Measurements from ENCODE around the gene PPP4R3B. TPM values are rescaled to one million over a fixed set of nuclear protein-coding genes. Genes with fewer than 3 reads are reported as not detected.

Gene PPP4R3B
- total RNA-seq, 1 donor from 2014 or later = 40.9 TPM

DNA sequence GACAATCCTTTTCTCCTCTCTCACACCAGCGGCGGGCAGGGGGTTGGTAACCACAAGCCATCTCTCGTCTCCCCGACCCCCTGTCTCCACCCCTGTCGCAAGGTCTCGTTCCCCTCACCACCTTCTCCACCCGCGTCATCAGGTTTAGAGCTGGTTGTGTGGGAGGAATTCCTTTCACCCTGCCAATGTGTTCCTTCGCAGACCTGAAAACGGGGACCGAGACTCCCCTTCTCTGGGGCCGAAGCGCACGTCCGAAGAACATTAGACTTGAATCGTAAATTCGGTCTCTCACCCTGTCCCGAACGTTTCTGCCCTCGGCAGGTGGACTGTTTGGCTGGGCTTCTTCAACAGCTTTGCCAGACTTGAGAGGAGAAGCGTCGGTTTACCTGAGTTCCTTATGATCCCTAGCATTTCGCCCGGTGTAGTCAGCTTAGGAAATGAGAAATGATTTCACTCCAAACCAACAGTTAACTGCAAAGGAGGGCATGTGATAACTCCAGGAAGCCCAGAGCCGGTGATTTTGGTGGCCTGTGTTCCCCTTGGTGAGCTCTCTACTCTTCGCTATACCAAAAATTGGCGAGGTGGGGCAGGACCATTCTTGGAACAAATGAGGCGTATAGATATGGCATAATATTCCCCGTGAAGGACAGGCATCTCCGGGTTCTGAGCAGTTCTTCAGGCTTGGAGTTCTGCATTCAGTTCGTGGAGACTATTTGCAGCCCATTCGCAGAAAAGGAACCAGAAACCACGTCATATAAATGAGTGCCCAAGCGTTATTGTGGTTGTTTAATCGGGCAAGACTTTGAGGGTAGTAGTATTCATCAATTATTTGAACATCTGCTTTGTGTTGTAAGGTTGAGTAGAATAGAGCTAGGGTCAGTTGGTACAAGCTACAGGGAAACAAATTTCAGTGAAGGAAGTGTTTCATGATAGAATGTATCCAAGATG is 97.2 kb downstream of the PPP4R3B start:
- no peak for DNase-seq (ENCODE audit: low read depth)

DNA sequence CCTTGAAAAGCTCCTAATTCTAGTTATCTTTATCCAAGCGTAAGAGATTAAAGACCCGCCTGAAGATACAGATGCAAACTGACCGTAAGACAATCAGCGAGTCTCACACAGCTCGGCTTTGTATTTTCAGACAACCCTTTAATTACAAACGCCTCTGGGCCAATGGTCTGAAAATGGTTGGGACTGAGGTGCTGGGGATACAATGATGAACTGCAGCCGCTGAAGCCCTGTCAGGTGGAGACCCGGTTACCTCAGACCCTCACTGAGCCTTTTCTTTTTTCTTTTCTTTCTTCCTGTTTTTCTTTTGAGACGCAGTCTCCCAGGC is 98.6 kb downstream of the PPP4R3B start:
- DNase-seq (ENCODE audit: low read depth) = no peak

DNA sequence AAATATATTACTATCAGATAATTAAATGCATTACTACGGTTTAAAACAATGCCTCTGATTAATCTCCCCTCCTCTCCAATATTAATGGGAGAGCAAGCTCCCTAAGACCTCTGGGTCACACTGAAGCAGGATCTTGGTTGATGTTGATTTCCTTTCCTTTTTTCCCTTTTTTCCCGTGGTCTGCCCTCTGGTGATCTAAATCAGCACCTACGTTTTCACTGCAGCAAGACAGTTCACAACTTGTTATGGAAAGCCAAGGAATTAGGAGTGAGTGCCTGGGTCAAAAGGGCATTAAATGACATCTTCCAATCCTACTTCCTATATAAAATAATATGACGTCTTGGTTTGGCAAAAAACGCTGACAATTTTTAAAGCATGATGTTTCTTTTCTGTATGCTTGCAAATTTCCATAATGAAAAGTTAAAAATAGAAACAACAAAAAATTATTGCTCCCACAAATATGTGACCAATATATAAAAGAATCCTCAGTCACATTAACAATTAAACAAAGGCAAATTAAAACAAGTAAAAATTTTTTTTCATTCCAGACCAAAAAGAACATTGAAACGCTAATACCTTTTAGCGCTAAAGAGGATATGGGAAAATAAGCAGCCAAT is 105.8 kb downstream of the PPP4R3B start:
- peak; percentile 62 for DNase-seq (ENCODE audit: low read depth)

DNA sequence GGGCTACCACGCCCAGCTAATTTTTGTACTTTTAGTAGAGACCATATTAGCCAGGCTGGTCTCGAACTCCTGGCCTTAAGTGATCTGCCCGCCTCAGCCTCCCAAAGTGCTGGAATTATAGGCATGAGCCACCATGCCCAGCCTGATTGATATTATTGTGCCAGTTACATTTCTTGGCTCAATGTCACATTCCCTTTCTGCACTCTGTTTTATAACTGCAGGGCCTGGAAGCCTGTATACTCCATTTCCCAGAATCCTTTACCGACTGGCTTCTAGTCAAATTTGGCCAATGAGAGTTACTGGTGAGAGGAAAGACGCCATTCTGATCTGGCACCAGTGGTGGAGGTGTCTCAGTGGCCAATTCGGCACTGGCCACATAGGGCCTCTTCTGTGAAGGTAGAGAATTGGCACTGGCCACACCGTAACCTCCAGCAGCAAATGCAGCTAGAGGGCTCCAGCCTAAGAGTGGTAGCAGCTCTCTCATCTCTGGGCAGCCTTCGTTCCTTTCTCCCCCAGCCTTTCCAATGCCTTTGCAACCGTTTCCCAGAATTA is 114.8 kb downstream of the PPP4R3B start:
- no peak for DNase-seq (ENCODE audit: low read depth)

DNA sequence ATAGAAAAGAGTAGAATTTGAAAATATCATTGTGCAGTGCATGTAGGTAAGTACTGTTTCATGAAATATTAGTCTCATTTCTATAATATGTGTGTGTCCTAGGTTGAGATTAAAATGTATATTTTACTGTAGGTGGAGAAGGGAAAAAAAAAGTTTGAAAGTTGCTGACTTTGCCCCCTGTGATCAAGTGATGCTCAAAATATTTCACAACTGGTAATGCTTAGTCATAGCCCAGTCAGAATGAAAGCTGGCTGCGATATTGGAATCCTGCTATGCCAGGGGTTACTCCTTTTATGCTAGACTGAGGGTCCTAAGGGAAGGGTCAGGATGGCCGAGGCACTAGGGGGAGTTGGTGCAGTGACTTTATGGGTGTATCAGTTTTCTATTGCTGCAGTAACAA is 117.4 kb downstream of the PPP4R3B start:
- DNase-seq (ENCODE audit: low read depth) = peak; percentile 48

DNA sequence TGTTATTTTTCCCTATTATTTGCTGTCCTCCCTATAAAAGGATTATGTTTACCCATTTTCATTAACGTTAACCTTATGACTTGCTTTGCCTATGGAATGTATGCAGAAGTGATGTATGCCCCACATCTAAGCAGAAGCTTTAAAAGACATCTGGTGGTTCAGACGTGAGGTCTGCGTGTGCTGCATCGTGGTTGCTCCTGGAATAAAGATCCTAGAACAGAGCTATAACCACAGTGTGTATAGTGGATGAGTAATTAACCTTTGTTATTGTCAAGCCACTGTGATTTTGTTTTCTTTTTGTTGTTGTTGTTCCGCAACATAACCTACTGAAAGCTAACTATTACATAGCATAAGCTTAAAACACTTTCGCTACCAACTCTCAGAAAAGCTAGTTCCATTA is 118.8 kb downstream of the PPP4R3B start:
- no peak for DNase-seq (ENCODE audit: low read depth)

Other genes with a start within 250 kb of the PPP4R3B start
- 53.1 and 99.4 TPM in 2 replicates for gene CCDC88A, start 197.8 kb downstream of the PPP4R3B start, total RNA-seq
- 15.9 and 21.7 TPM in 2 replicates for gene CFAP36, start 97.9 kb downstream of the PPP4R3B start, total RNA-seq
- 25.0 and 25.2 TPM in 2 replicates for gene PNPT1, start 76.2 kb upstream of the PPP4R3B start, total RNA-seq

Measured in myocyte (in vitro differentiated cells).